ENCODE data around the gene ALK.

GRCh38 chr2:29247336-29247914 lies 674.0 kb downstream of the ALK start:
- TF ChIP-seq CTCF (IDR thresholded peaks at IDR 0.05; ENCODE audit: low read depth, low read length) (no peak), EZH2phosphoT487 (IDR thresholded peaks at IDR 0.05; ENCODE audit: low read depth) (no peak)
